ENCODE data around the gene FHL2.
A peak's percentile ranks its signal among the peaks of the same experiment; 100 is the strongest.

Gene FHL2

DNA sequence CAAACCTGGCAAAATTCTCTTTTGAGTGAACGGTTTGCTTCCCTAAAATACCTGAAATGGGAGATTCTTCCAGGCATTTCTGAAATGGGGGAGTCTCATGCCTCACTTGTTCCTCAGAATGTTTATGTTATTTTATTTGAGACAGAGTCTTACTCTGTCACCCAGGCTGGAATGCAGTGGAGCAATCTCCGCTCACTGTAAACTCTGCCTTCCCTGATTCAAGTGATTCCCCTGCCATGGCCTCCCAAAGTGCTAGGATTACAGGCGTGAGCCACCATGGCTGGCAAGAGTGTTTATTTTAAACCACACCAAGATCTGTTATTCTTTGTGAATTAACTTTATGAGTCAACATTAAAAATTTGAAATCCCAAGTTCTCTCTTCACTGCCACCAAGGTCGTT, 6.4 kb upstream of the FHL2 start:
- DNase-seq (ENCODE audit: extremely low read depth, low read depth) = no peak
- no peak overlapping the region for H3K4me3 ChIP-seq (replicated peaks; ENCODE audit: low read depth, low read length)
- TF ChIP-seq, protein P1, sequence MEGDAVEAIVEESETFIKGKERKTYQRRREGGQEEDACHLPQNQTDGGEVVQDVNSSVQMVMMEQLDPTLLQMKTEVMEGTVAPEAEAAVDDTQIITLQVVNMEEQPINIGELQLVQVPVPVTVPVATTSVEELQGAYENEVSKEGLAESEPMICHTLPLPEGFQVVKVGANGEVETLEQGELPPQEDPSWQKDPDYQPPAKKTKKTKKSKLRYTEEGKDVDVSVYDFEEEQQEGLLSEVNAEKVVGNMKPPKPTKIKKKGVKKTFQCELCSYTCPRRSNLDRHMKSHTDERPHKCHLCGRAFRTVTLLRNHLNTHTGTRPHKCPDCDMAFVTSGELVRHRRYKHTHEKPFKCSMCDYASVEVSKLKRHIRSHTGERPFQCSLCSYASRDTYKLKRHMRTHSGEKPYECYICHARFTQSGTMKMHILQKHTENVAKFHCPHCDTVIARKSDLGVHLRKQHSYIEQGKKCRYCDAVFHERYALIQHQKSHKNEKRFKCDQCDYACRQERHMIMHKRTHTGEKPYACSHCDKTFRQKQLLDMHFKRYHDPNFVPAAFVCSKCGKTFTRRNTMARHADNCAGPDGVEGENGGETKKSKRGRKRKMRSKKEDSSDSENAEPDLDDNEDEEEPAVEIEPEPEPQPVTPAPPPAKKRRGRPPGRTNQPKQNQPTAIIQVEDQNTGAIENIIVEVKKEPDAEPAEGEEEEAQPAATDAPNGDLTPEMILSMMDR (IDR thresholded peaks at IDR 0.05; ENCODE audit: low read depth, low read length, missing control alignments) = no peak

DNA sequence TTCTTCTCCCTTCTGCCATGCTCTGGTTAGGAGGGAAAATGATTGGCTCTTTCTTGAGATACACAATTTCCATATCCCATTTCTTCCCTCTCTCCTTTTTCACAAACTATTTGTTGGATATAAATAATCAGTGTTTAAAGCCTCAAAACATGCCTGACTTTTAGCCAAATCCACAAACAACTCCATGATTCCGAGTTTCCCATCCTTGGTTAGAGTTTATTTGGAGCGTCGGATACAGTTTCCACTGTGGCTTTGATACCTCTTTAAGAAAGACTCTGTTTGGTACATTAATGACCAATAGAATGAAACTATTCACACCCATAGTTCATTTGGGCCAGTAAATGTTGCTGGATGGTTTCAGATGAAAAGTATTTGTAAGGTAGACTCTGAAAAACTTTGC, 5.9 kb upstream of the FHL2 start:
- H3K4me3 ChIP-seq (replicated peaks; ENCODE audit: low read depth, low read length) = no peak overlapping the region
- DNase-seq (ENCODE audit: extremely low read depth, low read depth) = no peak
- TF ChIP-seq, protein P1 (IDR thresholded peaks at IDR 0.05; ENCODE audit: low read depth, low read length, missing control alignments) = no peak

DNA sequence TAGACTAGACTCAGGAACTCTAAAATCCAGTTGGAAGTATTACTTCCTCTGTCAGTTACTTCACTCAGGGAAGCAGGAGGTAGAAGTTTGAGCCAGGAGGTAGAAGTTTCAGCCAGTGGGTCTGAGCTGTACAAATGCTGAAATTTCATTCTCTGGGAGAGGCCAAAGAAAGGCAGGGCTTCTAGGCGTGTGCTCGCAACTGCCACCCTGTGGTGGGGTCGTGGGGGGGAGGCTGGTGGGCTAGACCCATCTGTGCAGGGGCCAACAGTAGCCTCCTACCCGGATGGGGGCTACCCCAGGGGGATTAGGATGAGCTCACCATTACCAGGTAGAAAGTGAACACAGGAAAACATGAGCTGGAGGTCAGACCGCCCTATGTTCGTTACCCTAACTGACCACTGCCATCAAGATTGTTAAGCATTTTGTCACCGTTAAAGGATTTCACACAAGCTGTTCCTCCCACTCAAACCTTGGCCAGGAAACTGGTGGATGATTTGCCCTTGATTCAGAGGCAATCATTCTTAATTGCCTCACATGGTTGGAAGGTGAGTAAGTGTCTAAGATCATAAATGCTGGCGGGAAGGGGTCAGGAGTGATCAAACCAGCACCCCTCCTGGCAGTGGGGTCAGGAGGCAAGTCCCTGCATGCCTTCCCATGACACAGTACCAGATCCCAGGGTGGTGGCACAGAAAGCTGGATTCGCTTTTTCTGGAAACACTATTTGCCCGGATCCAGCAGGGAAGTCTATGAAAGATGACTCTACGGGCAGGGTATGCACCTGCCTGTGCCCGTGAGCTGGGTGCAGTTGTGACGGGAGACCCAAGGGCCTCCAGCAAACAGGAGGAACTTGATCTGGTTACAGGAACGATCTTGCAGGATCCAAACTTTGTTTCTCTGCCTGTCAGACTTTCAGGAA, 5.2 kb upstream of the FHL2 start:
- no peak for DNase-seq (ENCODE audit: extremely low read depth, low read depth)
- TF ChIP-seq, protein P1 (IDR thresholded peaks at IDR 0.05; ENCODE audit: low read depth, low read length, missing control alignments) = peak; percentile 55
- no peak overlapping the region for H3K4me3 ChIP-seq (replicated peaks; ENCODE audit: low read depth, low read length)

DNA sequence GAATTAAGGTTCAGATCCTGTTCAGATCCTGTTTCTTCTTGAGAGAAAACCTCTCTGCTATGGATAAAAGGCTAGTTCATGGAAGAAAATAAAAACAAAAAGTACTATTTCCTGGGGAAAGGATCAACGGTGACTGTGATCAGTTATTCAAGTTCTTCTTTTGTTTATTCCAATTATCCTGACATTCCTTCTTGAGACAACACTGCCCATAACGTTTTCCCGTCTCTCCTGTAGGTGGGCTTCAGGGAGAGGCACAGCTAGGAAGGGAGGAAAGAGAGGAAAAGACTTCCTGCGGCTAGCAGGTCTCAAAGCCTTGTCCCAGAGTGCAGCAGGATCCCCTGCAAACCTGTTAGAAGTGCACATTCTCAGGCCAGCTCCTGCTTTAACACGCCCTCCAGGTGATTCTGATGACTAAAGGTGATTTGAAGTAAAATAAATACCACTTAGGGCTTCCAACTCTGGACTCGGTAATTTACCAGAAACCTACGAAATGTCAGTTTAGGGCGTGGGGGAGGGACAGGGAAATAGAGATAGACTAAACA, 4.5 kb upstream of the FHL2 start:
- no peak overlapping the region for H3K4me3 ChIP-seq (replicated peaks; ENCODE audit: low read depth, low read length)
- TF ChIP-seq, protein P1 (IDR thresholded peaks at IDR 0.05; ENCODE audit: low read depth, low read length, missing control alignments) = no peak
- DNase-seq (ENCODE audit: extremely low read depth, low read depth) = no peak

DNA sequence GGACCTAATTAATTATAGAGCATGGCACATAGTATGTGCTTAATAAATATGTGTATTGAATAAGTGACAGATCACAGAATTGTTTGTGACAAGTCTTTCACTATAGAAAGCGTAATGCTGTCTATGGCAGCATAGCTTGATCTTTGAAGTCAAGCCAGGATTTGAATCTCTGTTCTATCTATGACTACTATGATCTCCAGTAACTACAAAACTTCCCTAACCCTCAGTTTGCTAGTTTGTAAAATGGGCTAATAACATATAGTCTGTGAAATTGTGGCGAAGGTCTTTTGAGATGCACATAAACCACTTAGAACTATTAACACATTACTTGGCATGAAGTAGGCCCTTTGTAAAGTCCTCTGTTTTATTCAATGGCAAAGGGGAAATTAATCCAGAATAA, 4.0 kb upstream of the FHL2 start:
- TF ChIP-seq, protein P1 (IDR thresholded peaks at IDR 0.05; ENCODE audit: low read depth, low read length, missing control alignments) = no peak
- no peak overlapping the region for H3K4me3 ChIP-seq (replicated peaks; ENCODE audit: low read depth, low read length)
- no peak for DNase-seq (ENCODE audit: extremely low read depth, low read depth)

DNA sequence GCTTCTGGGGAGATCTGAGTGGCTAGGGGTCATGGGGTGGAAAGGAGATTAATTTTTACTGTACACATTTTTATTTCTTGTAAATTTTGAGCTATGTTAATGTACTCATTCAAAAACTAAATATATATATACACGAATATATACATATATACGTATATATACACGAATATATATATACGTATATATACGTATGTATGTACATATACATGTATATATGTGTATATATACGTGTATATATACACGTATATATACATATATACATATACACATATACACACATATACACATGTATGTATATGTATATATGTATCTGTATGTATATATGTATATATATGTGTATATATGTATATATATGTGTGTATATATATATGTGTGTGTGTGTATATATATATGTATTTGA, 3.0 kb upstream of the FHL2 start:
- H3K4me3 ChIP-seq (replicated peaks; ENCODE audit: low read depth, low read length) = no peak overlapping the region
- TF ChIP-seq, protein P1 (IDR thresholded peaks at IDR 0.05; ENCODE audit: low read depth, low read length, missing control alignments) = no peak
- DNase-seq (ENCODE audit: extremely low read depth, low read depth) = no peak
